Heart left ventricle (tissue), 13 donors: ENCODE measurements around the gene ABCC1.

Experiments
- CTCF ChIP-seq, 12 donors: fragments of 200-600 bp; sonication (generic) in 4 of 12; IDR thresholded peaks; one replicate each; pipeline versions ENCODE4 v1.5.0 to v1.8.0; 2018 to 2022; ENCODE audit warnings: antibody characterized with exemption in 12 of 12, mild to moderate bottlenecking in 5 of 12
- POLR2A ChIP-seq, 2 donors: fragments of 450-650 bp; IDR thresholded peaks; one replicate each; pipeline ENCODE4 v1.6.1; 2017; ENCODE audit warnings: antibody characterized with exemption in 2 of 2, mild to moderate bottlenecking in 2 of 2, moderate library complexity in 2 of 2
- donor health status: ischemic (EF 13 %, LVEDD 7.1; RV severe dilation, severe dysfunction).
- donor health status: DM: no; HTN: yes; CAD: no.
- donor health status: DM: no; HTN: no; CAD: no.
- donor health status: ischemic (EF 25% LVEDD 6.9; RV normal size, moderate dysfunction).
- donor health status: ischemic (EF 25% LVEDD 5.7; RV mildly dilated, moderate dysfunction).
- donor health status: ischemic (EF 35%, LVEDD 5.7; RV mildly dilated, moderate dysfunction).
- donor health status: nonischemic (EF 11% LVEDD 7.7; RV severe dilation, severe dysfunction).
- donor health status: DM: yes; HTN: yes; CAD: no.
- donor health status: PGD.
- donor health status: ischemic (EF 29% LVEDD 5.4; RV normal size, mild dysfunction).
- donor health status: nonischemic (EF 23%, LVEDD 6.1; RV moderate dilation, normal function).

GRCh38 chr16:16149710-16150116 lies 200.3 kb downstream of the ABCC1 start:
- TF ChIP-seq CTCF (IDR thresholded peaks at IDR 0.05) (no peak), POLR2A (IDR thresholded peaks at IDR 0.05) (no peak)
